Subcutaneous adipose tissue (tissue), 4 donors: ENCODE data around the gene HPD. TPM values are rescaled to one million over a fixed set of nuclear protein-coding genes. Genes with fewer than 3 reads are reported as not detected.

Experiments
- CTCF ChIP-seq: fragments of 450-650 bp; IDR thresholded peaks from one replicate; pipeline ENCODE4 v1.5.1; 2016; ENCODE audit warnings: low read depth, mild to moderate bottlenecking, control low read depth, antibody characterized with exemption, moderate library complexity
- total RNA-seq, 4 donors: library from RNA; depleted of rRNA; stranded (reverse); fragments of >200 nt; gene quantifications; one replicate each; pipeline ENCODE4 v1.1.0, GENCODE V29; 2016

The HPD gene
- total RNA-seq, 4 donors from 2014 or later = 0.34 to 0.94 (median 0.74) TPM

- TF ChIP-seq CTCF = no peak
Observed at GRCh38 chr12:121839106-121839992, 19.3 kb downstream of the HPD start.

GRCh38 chr12:121838126-121838525, 20.5 kb downstream of the HPD start:
- no peak for TF ChIP-seq CTCF

GRCh38 chr12:121837680-121838079, 21.0 kb downstream of the HPD start:
- TF ChIP-seq CTCF = no peak

GRCh38 chr12:121831571-121832245, 27.0 kb downstream of the HPD start:
- no peak for TF ChIP-seq CTCF

- no peak for TF ChIP-seq CTCF
Observed at GRCh38 chr12:121830588-121831265, 27.9 kb downstream of the HPD start.

GRCh38 chr12:121830134-121830533, 28.5 kb downstream of the HPD start:
- no peak for TF ChIP-seq CTCF
